ENCODE measurements around the gene STAG2. TPM values are rescaled to one million over a fixed set of nuclear protein-coding genes. Genes with fewer than 3 reads are reported as not detected.

The STAG2 gene
- total RNA-seq, 1 experiment from 2014 or later: 98.4 TPM

DNA sequence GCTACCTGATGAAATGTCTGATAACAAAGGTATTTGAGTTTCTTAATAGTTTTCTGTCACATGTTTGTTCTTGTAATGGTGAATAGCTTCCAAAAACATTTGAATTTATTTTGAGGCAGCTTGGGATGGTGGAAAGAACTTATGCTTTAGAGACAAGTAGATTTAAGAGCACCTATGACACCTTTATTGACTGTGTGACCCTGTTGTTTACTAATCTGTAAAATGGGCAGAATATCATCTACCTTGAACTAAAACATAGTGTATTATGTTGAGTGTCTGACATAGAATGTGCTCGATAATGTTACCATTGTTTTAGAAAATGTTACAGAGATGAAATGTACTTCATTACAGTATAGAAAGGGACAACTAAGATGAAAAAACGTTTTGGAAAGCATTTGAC lies 24.9 kb downstream of the STAG2 start:
- no peak overlapping the region for H3K4me3 ChIP-seq (ENCODE audit: low read length)
- H3K4me2 ChIP-seq (ENCODE audit: low read depth, low read length, poor library complexity, severe bottlenecking): no peak overlapping the region
- H3K4me1 ChIP-seq (ENCODE audit: low read length): peaks cover 23% of the 10 kb centered on the region
- H3K9me3 ChIP-seq (ENCODE audit: low read length): no peaks in the 10 kb centered on the region
- H3K27me3 ChIP-seq (ENCODE audit: low read length): no peaks in the 10 kb centered on the region
- H3K9ac ChIP-seq (ENCODE audit: low read length): no peak overlapping the region
- no peak overlapping the region for H3K27ac ChIP-seq (ENCODE audit: low read length)
- peaks cover 95% of the 10 kb centered on the region for H3K79me2 ChIP-seq (ENCODE audit: low read length)
- H4K20me1 ChIP-seq (ENCODE audit: insufficient read depth, low read depth, low read length): no peaks in the 10 kb centered on the region
- H2AFZ ChIP-seq (ENCODE audit: low read length): no peak overlapping the region
- no peaks in the 10 kb centered on the region for H3K36me3 ChIP-seq (ENCODE audit: insufficient read depth, low read length)
- no peaks in the 10 kb centered on the region for H3K9me2 ChIP-seq (replicated peaks; ENCODE audit: insufficient read depth, low read length)
- DNase-seq: no peak

DNA sequence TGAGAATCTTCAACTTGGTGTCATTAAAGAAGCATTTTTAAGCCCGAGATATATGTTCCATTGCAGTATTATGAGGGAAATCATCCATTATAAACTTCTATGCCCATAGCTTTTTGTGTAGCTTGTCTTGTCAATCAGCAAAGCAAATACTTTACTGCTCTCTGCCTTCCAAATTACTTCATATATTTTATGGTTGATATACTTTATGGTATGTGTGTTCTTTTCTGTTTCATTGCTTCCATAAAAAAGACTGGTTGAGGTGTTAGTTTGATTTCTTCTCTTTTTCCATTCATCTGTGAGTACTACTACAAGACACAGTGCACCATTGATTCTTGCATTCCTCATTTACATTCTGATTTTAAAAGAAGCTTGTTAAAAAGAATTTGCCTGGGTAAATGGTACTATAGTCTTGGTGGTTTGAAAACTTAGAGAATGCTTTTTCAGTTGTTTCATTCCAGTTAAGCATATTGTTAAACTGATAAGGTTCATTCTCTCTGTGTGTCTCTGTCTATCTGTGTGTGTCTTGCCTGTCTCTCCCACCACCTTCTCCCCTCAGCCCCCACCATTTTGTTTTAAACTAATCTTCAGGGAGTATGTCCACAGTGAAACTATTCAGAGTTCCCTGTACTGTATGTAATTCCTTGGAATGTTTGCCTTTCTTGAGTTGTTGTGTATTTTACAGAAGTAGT lies 27.1 kb downstream of the STAG2 start:
- Histone ChIP-seq H3K9me3 (ENCODE audit: low read length) (no peaks in the 10 kb centered on the region), H3K4me1 (ENCODE audit: low read length) (peaks cover 6% of the 10 kb centered on the region), H3K36me3 (ENCODE audit: insufficient read depth, low read length) (no peaks in the 10 kb centered on the region), H3K9ac (ENCODE audit: low read length) (no peak overlapping the region), H4K20me1 (ENCODE audit: insufficient read depth, low read depth, low read length) (0 out of 2 replicates have a peak, but pooled peaks cover 3% of the 10 kb centered on the region), H3K27ac (ENCODE audit: low read length) (no peak overlapping the region), H3K79me2 (ENCODE audit: low read length) (peaks cover 91% of the 10 kb centered on the region), H3K9me2 (replicated peaks; ENCODE audit: insufficient read depth, low read length) (no peaks in the 10 kb centered on the region), H3K27me3 (ENCODE audit: low read length) (no peaks in the 10 kb centered on the region), H2AFZ (ENCODE audit: low read length) (no peak overlapping the region), H3K4me3 (ENCODE audit: low read length) (no peak overlapping the region), H3K4me2 (ENCODE audit: low read depth, low read length, poor library complexity, severe bottlenecking) (no peak overlapping the region)
- no peak for DNase-seq

DNA sequence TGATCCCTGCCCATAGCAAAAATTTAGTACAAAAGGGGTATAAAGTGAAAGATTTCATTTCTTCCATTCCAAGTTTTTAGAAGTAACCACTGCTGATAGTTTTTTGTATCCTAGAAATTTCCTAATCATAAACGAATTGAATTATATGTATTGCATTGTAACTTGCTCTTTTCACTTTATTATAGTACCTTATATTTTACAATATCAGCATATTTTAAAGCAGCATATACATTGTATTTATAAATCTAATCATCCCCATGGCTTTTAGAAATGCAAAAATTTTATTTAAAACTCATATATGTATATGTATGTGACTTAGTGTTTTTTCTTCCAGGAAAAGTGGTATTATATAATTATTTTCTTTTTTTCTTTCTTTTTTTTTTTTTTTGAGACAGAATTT lies 27.7 kb downstream of the STAG2 start:
- no peak overlapping the region for H3K4me2 ChIP-seq (ENCODE audit: low read depth, low read length, poor library complexity, severe bottlenecking)
- H3K27me3 ChIP-seq (ENCODE audit: low read length): no peaks in the 10 kb centered on the region
- no peaks in the 10 kb centered on the region for H3K36me3 ChIP-seq (ENCODE audit: insufficient read depth, low read length)
- no peaks in the 10 kb centered on the region for H3K9me3 ChIP-seq (ENCODE audit: low read length)
- peaks cover 91% of the 10 kb centered on the region for H3K79me2 ChIP-seq (ENCODE audit: low read length)
- DNase-seq: no peak
- H3K4me1 ChIP-seq (ENCODE audit: low read length): peaks cover 10% of the 10 kb centered on the region
- no peak overlapping the region for H3K9ac ChIP-seq (ENCODE audit: low read length)
- no peak overlapping the region for H2AFZ ChIP-seq (ENCODE audit: low read length)
- H3K4me3 ChIP-seq (ENCODE audit: low read length): no peak overlapping the region
- H3K27ac ChIP-seq (ENCODE audit: low read length): no peak overlapping the region
- H4K20me1 ChIP-seq (ENCODE audit: insufficient read depth, low read depth, low read length): 0 out of 2 replicates have a peak, but pooled peaks cover 3% of the 10 kb centered on the region
- H3K9me2 ChIP-seq (replicated peaks; ENCODE audit: insufficient read depth, low read length): no peaks in the 10 kb centered on the region

DNA sequence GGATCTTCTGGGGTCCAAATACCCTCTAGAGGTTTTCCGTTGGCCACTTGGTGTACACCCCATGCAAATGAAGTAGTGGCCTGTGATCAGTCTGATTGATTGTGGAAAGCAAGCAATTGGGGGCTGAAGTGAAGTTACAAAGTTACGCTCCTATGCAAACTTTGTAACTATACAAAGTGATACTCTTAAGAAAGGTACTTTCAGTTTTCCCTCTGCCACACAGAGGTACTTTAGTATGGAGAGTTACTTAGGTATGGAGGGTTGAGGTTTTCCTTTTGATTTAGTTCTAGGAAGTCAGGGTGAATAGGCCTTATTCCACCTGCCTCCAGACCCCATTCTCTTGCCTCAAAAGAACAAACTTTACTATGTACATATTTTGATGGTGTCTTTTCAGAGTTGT lies 28.7 kb downstream of the STAG2 start:
- H3K9me3 ChIP-seq (ENCODE audit: low read length): no peaks in the 10 kb centered on the region
- H3K9me2 ChIP-seq (replicated peaks; ENCODE audit: insufficient read depth, low read length): no peaks in the 10 kb centered on the region
- H2AFZ ChIP-seq (ENCODE audit: low read length): no peak overlapping the region
- H3K27ac ChIP-seq (ENCODE audit: low read length): no peak overlapping the region
- H3K27me3 ChIP-seq (ENCODE audit: low read length): no peaks in the 10 kb centered on the region
- H3K4me1 ChIP-seq (ENCODE audit: low read length): peaks cover 9% of the 10 kb centered on the region
- H4K20me1 ChIP-seq (ENCODE audit: insufficient read depth, low read depth, low read length): 0 out of 2 replicates have a peak, but pooled peaks cover 3% of the 10 kb centered on the region
- no peak overlapping the region for H3K9ac ChIP-seq (ENCODE audit: low read length)
- peaks cover 91% of the 10 kb centered on the region for H3K79me2 ChIP-seq (ENCODE audit: low read length)
- no peak overlapping the region for H3K4me2 ChIP-seq (ENCODE audit: low read depth, low read length, poor library complexity, severe bottlenecking)
- no peaks in the 10 kb centered on the region for H3K36me3 ChIP-seq (ENCODE audit: insufficient read depth, low read length)
- no peak for DNase-seq
- H3K4me3 ChIP-seq (ENCODE audit: low read length): no peak overlapping the region

DNA sequence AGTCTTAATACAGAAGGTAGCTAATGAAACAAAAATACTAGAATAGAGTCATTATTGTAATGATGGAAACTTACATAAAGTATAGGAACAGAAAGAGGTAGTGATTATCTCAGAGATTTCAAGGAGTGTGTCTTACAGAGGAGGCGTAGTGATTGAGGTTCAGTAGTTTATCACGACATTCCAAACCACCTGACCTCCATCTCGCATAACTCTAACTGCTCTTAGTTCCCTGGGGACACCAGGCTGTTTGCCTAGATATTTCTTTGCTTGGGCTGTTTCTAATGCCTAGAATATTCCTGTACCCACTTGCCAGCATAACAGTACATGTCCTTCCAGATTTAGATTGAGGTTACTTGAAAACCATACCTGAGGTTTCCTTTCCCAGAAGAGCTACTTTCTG lies 29.1 kb downstream of the STAG2 start:
- H3K27ac ChIP-seq (ENCODE audit: low read length): no peak overlapping the region
- H2AFZ ChIP-seq (ENCODE audit: low read length): no peak overlapping the region
- no peaks in the 10 kb centered on the region for H3K9me2 ChIP-seq (replicated peaks; ENCODE audit: insufficient read depth, low read length)
- H4K20me1 ChIP-seq (ENCODE audit: insufficient read depth, low read depth, low read length): 0 out of 2 replicates have a peak, but pooled peaks cover 3% of the 10 kb centered on the region
- no peaks in the 10 kb centered on the region for H3K9me3 ChIP-seq (ENCODE audit: low read length)
- no peak overlapping the region for H3K9ac ChIP-seq (ENCODE audit: low read length)
- peaks cover 91% of the 10 kb centered on the region for H3K79me2 ChIP-seq (ENCODE audit: low read length)
- H3K36me3 ChIP-seq (ENCODE audit: insufficient read depth, low read length): no peaks in the 10 kb centered on the region
- H3K27me3 ChIP-seq (ENCODE audit: low read length): no peaks in the 10 kb centered on the region
- DNase-seq: no peak
- H3K4me3 ChIP-seq (ENCODE audit: low read length): no peak overlapping the region
- H3K4me2 ChIP-seq (ENCODE audit: low read depth, low read length, poor library complexity, severe bottlenecking): no peak overlapping the region
- peaks cover 9% of the 10 kb centered on the region for H3K4me1 ChIP-seq (ENCODE audit: low read length)

DNA sequence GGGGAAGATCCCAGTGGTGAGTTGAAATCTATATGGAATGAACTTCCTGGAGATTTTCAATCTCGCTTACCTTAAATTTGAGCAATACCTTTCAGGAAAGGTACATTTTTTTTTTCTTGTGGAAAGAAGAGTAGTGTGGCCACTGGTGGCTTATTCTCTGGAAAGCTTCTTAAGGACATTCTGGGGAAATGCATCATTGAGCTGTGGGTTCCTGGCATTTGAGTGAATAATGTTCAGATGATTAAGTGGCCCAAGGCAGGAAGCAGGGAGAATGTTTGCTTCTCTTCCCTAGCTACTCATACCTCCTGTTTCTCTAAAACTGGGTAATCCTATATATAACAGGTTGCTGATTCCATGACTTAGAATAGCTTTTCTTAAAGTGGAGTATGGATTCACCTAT lies 31.8 kb downstream of the STAG2 start:
- no peak overlapping the region for H3K4me2 ChIP-seq (ENCODE audit: low read depth, low read length, poor library complexity, severe bottlenecking)
- no peak overlapping the region for H2AFZ ChIP-seq (ENCODE audit: low read length)
- H3K27me3 ChIP-seq (ENCODE audit: low read length): no peaks in the 10 kb centered on the region
- H3K36me3 ChIP-seq (ENCODE audit: insufficient read depth, low read length): no peaks in the 10 kb centered on the region
- H3K27ac ChIP-seq (ENCODE audit: low read length): no peak overlapping the region
- H3K9me3 ChIP-seq (ENCODE audit: low read length): no peaks in the 10 kb centered on the region
- no peak for DNase-seq
- peaks cover 9% of the 10 kb centered on the region for H3K4me1 ChIP-seq (ENCODE audit: low read length)
- no peak overlapping the region for H3K4me3 ChIP-seq (ENCODE audit: low read length)
- H3K9ac ChIP-seq (ENCODE audit: low read length): no peak overlapping the region
- H4K20me1 ChIP-seq (ENCODE audit: insufficient read depth, low read depth, low read length): 0 out of 2 replicates have a peak, but pooled peaks cover 3% of the 10 kb centered on the region
- H3K79me2 ChIP-seq (ENCODE audit: low read length): peaks cover 95% of the 10 kb centered on the region
- H3K9me2 ChIP-seq (replicated peaks; ENCODE audit: insufficient read depth, low read length): no peaks in the 10 kb centered on the region

DNA sequence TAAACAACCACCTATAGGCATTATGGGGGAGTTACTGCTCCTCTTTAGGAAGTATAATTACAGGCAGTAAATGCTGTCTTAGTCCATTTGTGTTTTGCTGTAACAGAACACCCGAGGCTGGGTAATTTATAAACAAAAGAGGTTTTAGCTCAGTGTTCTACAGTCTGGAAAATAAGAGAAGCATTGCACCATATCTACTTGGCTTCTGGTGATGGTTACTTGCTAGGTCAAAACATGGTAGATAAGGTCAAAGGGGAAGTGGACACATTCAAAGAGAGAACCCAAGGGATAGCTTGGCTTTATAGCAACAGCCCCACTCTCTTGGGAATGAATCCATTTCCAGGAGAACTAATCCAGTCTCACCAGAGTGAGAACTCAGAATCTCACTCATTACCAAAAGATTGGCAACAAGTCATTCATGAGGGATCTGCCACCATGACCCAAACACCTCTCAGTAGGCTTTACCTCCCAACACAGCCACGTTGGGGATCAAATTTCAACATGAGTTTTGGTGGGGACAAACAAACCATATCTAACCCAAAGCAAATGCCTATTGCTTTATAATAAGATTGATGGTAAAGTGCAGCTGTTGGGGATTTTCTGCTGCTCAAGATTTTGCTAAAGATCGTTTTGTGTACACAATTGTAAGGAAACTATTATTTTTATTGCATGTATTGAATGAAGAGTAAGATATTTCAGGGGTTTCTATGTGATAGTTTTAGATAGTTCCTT lies 32.6 kb downstream of the STAG2 start:
- H3K9me2 ChIP-seq (replicated peaks; ENCODE audit: insufficient read depth, low read length): no peaks in the 10 kb centered on the region
- DNase-seq: no peak
- no peak overlapping the region for H3K27ac ChIP-seq (ENCODE audit: low read length)
- H3K79me2 ChIP-seq (ENCODE audit: low read length): peaks cover 95% of the 10 kb centered on the region
- no peak overlapping the region for H3K4me2 ChIP-seq (ENCODE audit: low read depth, low read length, poor library complexity, severe bottlenecking)
- H3K4me3 ChIP-seq (ENCODE audit: low read length): no peak overlapping the region
- no peaks in the 10 kb centered on the region for H3K27me3 ChIP-seq (ENCODE audit: low read length)
- H2AFZ ChIP-seq (ENCODE audit: low read length): no peak overlapping the region
- H3K9ac ChIP-seq (ENCODE audit: low read length): no peak overlapping the region
- 0 out of 2 replicates have a peak, but pooled peaks cover 5% of the 10 kb centered on the region for H4K20me1 ChIP-seq (ENCODE audit: insufficient read depth, low read depth, low read length)
- H3K36me3 ChIP-seq (ENCODE audit: insufficient read depth, low read length): no peaks in the 10 kb centered on the region
- H3K9me3 ChIP-seq (ENCODE audit: low read length): no peaks in the 10 kb centered on the region
- peaks cover 9% of the 10 kb centered on the region for H3K4me1 ChIP-seq (ENCODE audit: low read length)

DNA sequence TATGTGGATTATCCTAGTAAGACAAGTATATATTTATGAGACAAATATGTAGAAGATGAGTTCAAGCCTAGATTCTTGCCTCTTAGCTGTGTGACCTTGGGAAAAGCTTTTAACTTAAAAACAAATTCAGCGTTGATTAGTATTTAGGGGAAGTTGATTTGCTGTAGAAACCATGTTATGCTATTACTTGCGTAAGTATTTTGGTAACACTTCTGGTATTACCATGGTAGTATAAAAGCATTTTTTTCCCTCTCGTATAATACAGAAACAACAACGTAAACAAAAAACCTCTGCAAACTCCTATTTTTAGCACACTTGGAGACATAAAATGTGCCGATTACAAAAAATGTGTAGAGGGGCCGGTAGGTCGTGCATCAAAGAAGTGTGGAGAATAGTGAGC lies 33.2 kb downstream of the STAG2 start:
- peaks cover 9% of the 10 kb centered on the region for H3K4me1 ChIP-seq (ENCODE audit: low read length)
- DNase-seq: no peak
- H3K79me2 ChIP-seq (ENCODE audit: low read length): peaks cover 96% of the 10 kb centered on the region
- no peak overlapping the region for H2AFZ ChIP-seq (ENCODE audit: low read length)
- no peaks in the 10 kb centered on the region for H3K9me3 ChIP-seq (ENCODE audit: low read length)
- H3K27me3 ChIP-seq (ENCODE audit: low read length): no peaks in the 10 kb centered on the region
- H3K4me2 ChIP-seq (ENCODE audit: low read depth, low read length, poor library complexity, severe bottlenecking): no peak overlapping the region
- H3K27ac ChIP-seq (ENCODE audit: low read length): no peak overlapping the region
- H3K4me3 ChIP-seq (ENCODE audit: low read length): no peak overlapping the region
- no peaks in the 10 kb centered on the region for H3K36me3 ChIP-seq (ENCODE audit: insufficient read depth, low read length)
- no peaks in the 10 kb centered on the region for H3K9me2 ChIP-seq (replicated peaks; ENCODE audit: insufficient read depth, low read length)
- H3K9ac ChIP-seq (ENCODE audit: low read length): no peak overlapping the region
- 0 out of 2 replicates have a peak, but pooled peaks cover 8% of the 10 kb centered on the region for H4K20me1 ChIP-seq (ENCODE audit: insufficient read depth, low read depth, low read length)

All from Karpas-422 (cell line).